ENCODE measurements around the gene CCDC137. TPM values are rescaled to one million over a fixed set of nuclear protein-coding genes. Genes with fewer than 3 reads are reported as not detected.

CCDC137 gene
- polyA plus RNA-seq, 1 of the 3 experiments (the other 2 are of a cell fraction): 62.4 TPM

GRCh38 chr17:81672504-81672903 is 6.0 kb downstream of the CCDC137 start:
- CTCF ChIA-PET: interaction anchor here (1.7 to 2.3 kb wide), 3 partner anchors 10 to 71 kb away, joined by 4 to 8 read pairs (median 5); no protein-coding TSS in a partner anchor
- peaks cover 23% of the 10 kb centered on the region for H3F3A ChIP-seq (replicated peaks; ENCODE audit: insufficient read depth)
- POLR2A ChIA-PET: no interaction called here
- DNase-seq: no peak
- H4K20me1 ChIP-seq (ENCODE audit: insufficient read depth): peaks cover 5% of the 10 kb centered on the region; the same call in 1 of the 2 replicates
- peaks cover 45% of the 10 kb centered on the region for H3K79me2 ChIP-seq (ENCODE audit: insufficient read depth)
- no peaks in the 10 kb centered on the region for H3K27me3 ChIP-seq (ENCODE audit: insufficient read depth)
- no peak overlapping the region for H3K27ac ChIP-seq (ENCODE audit: low read depth in 2 of 2, low read length in 1 of 2)
- H3K36me3 ChIP-seq (replicated peaks in 1 of 2; ENCODE audit: control insufficient read depth in 1 of 2, insufficient read depth in 2 of 2, low read length in 1 of 2): peaks cover 37 to 55% of the 10 kb centered on the region in 2 experiments
- H3K9me2 ChIP-seq: no peaks in the 10 kb centered on the region
- TF ChIP-seq POLR2AphosphoS5 (IDR thresholded peaks at IDR 0.05; ENCODE audit: low read depth, low read length) (no peak), JUND (IDR thresholded peaks at IDR 0.05) (no peak), TAF1 (IDR thresholded peaks at IDR 0.05; ENCODE audit: borderline replicate concordance, low read depth, low read length) (no peak), MAX (IDR thresholded peaks at IDR 0.05; ENCODE audit: low read depth) (no peak), RFX5 (IDR thresholded peaks at IDR 0.05; ENCODE audit: low read length) (no peak), ZBTB33 (IDR thresholded peaks at IDR 0.05; ENCODE audit: borderline replicate concordance, low read depth) (no peak), RXRA (IDR thresholded peaks at IDR 0.05; ENCODE audit: borderline replicate concordance, low read depth) (no peak), NRF1 (IDR thresholded peaks at IDR 0.05; ENCODE audit: low read depth, low read length) (no peak), SIN3A (IDR thresholded peaks at IDR 0.05; ENCODE audit: borderline replicate concordance, low read depth, low read length) (no peak), NFIC (IDR thresholded peaks at IDR 0.05; ENCODE audit: borderline replicate concordance) (no peak), MEF2A (IDR thresholded peaks at IDR 0.05; ENCODE audit: borderline replicate concordance, low read depth) (no peak), CTCF (IDR thresholded peaks at IDR 0.05) (no peak), EZH2phosphoT487 (IDR thresholded peaks at IDR 0.05; ENCODE audit: borderline replicate concordance, low read depth) (no peak), SMC3 (IDR thresholded peaks at IDR 0.05; ENCODE audit: low read depth, low read length) (no peak), EP300 (IDR thresholded peaks at IDR 0.05; ENCODE audit: borderline replicate concordance in 1 of 2, low read depth in 1 of 2, low read length in 1 of 2) (no peak), YY1 (IDR thresholded peaks at IDR 0.05; ENCODE audit: low read depth) (no peak), CHD2 (IDR thresholded peaks at IDR 0.05; ENCODE audit: low read length, partially characterized antibody) (no peak)
- TF ChIP-seq, protein P1, sequence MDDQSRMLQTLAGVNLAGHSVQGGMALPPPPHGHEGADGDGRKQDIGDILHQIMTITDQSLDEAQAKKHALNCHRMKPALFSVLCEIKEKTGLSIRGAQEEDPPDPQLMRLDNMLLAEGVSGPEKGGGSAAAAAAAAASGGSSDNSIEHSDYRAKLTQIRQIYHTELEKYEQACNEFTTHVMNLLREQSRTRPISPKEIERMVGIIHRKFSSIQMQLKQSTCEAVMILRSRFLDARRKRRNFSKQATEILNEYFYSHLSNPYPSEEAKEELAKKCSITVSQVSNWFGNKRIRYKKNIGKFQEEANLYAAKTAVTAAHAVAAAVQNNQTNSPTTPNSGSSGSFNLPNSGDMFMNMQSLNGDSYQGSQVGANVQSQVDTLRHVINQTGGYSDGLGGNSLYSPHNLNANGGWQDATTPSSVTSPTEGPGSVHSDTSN (IDR thresholded peaks at IDR 0.05): no peak
- TF ChIP-seq, protein P2, sequence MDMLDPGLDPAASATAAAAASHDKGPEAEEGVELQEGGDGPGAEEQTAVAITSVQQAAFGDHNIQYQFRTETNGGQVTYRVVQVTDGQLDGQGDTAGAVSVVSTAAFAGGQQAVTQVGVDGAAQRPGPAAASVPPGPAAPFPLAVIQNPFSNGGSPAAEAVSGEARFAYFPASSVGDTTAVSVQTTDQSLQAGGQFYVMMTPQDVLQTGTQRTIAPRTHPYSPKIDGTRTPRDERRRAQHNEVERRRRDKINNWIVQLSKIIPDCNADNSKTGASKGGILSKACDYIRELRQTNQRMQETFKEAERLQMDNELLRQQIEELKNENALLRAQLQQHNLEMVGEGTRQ (IDR thresholded peaks at IDR 0.05; ENCODE audit: borderline replicate concordance, low read depth, low read length): no peak
- no peak overlapping the region for H3K4me3 ChIP-seq (ENCODE audit: low read depth in 2 of 2, low read length in 1 of 2)
- H3K9ac ChIP-seq: no peak overlapping the region
- H3K4me1 ChIP-seq (ENCODE audit: control insufficient read depth in 1 of 2, insufficient read depth in 2 of 2, low read depth in 1 of 2, low read length in 1 of 2): peaks cover 9 to 10% of the 10 kb centered on the region in 2 experiments; a peak in 3 of 4 replicates
- 86% methylated on average over 17 of the region's 18 CpGs for WGBS (ENCODE audit: low lambda C conversion rate)
- H3K4me2 ChIP-seq: no peak overlapping the region
- H2AFZ ChIP-seq (ENCODE audit: low read depth): no peak overlapping the region
- no peaks in the 10 kb centered on the region for H3K9me3 ChIP-seq
